GM21515 (cell line): ENCODE data around the gene EVX2.

Experiments
- ATAC-seq: cut with Tn5 transposase; IDR thresholded peaks from one replicate; pipeline ENCODE4 v1.9.1; 2021; ENCODE audit not compliant: unreplicated experiment

Gene EVX2

GRCh38 chr2:176084611-176085119 lies 903 bp upstream of the EVX2 start:
- no peak for ATAC-seq

DNA sequence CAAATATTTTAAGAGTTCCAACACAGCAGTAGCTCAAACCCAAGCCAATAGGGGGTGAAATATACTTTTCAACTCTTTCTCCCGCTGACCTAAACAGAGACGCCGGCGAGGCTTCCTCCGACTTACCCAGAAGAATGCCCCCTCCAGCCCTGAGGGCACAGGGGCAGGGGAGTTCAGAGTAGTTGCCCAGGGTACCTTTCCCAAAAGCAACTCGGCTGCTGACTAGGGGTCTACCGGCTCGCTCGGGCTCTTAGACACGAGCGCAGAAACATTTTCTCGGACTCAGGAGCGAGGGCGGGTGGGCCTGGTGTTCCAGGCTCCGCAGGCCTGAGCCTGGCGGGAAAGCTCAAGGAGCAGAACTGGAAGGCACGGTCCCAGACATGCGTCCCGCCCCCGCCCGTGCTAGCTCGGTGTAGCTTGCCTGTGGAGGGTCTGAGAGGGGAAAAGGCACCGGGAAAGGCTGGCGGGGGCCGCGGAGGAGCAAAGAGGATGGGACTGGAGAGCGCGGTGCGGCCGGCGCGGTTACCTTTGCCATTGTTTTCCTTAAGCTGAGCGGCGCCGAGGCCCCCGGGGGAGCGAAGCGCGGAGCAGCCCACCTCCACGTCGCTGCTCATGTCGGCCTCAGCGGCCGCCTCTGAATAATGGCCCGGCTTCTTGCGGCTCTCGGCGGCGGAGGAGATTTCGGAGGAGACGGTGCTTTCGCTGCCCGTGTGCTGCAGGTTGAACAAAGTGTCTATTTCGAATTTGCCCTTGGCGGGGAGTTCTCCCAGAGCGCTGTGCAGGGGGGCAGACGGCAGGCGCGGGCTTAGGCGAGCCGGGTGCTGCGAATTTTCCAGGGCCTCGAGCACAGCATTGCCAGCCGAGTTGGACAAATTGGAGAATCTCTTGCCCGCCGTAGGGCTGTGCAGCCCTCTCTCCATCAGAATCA lies 674 bp downstream of the EVX2 start:
- ATAC-seq = no peak

GRCh38 chr2:176082525-176082823 lies 1.3 kb downstream of the EVX2 start:
- ATAC-seq = no peak

GRCh38 chr2:176081837-176082524 lies 1.8 kb downstream of the EVX2 start:
- no peak for ATAC-seq

GRCh38 chr2:176081376-176081836 lies 2.4 kb downstream of the EVX2 start:
- no peak for ATAC-seq

GRCh38 chr2:176080540-176081375 lies 3.0 kb downstream of the EVX2 start:
- no peak for ATAC-seq

- no peak for ATAC-seq
These were observed 3.8 kb downstream of the EVX2 start for GRCh38 chr2:176079831-176080539.

- no peak for ATAC-seq
These were observed 4.4 kb downstream of the EVX2 start for GRCh38 chr2:176079285-176079830.

DNA sequence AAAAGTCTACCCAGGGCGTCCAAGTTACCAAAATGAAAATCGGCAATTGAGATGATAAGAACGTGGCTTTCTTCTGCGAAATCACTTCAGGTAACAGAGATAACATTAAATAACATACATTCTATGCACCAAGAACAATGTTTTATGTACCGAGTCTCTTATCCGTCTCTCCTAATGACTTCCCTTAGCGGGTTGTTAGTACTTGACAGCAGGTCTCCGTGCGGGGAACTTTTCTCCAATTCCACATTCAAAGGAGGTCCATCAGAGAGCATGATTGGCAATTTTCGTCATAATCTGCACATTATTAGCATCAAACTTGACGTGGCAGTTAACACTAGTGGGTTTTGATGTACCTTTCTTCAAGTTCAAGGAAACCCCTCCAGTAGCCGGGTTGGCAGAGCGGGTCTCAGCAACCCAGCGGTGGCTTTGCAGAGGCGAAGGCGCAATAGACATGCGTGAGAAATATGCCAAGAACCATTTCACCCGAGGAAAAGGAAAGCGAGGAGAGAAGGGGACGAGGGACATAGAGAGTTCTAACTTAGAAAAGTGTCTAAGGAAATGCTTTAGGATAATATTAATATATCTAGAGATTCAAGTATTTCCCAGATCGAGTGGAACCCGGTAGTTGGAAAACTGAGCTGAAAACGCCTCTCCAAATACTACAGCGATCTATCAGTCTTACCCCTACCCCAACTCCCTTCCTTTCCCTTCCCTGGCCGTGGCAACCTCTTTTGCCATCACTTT lies 5.0 kb downstream of the EVX2 start:
- ATAC-seq = no peak

GRCh38 chr2:176076796-176077195 lies 7.0 kb downstream of the EVX2 start:
- ATAC-seq = no peak

DNA sequence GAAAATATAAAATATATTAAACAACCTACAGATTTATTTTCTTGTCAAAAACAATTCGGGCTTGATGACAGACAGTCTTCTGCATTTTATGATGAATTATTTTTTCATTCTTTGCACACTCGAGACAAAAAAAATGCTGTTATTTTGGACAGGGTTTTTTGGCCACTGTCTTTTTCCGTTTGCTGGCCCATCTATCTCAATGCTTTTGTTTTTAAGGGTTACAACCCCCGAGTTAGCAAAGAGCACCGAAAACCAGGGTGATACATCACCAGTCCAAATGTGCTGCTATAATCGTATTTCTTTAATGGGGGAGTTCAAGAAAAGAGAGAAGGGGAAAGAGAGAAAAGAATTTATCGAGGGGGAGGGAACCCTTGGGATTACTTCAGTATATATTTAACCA lies 7.7 kb downstream of the EVX2 start:
- ATAC-seq = no peak

- no peak for ATAC-seq
These were observed 8.3 kb downstream of the EVX2 start for GRCh38 chr2:176075481-176075880.

- no peak for ATAC-seq
These were observed 8.8 kb downstream of the EVX2 start for GRCh38 chr2:176074919-176075425.

- ATAC-seq = no peak
These were observed 10.5 kb downstream of the EVX2 start for GRCh38 chr2:176072951-176073904.

GRCh38 chr2:176072292-176072669 lies 11.5 kb downstream of the EVX2 start:
- no peak for ATAC-seq

- ATAC-seq = no peak
These were observed 12.2 kb downstream of the EVX2 start for GRCh38 chr2:176071330-176072291.

DNA sequence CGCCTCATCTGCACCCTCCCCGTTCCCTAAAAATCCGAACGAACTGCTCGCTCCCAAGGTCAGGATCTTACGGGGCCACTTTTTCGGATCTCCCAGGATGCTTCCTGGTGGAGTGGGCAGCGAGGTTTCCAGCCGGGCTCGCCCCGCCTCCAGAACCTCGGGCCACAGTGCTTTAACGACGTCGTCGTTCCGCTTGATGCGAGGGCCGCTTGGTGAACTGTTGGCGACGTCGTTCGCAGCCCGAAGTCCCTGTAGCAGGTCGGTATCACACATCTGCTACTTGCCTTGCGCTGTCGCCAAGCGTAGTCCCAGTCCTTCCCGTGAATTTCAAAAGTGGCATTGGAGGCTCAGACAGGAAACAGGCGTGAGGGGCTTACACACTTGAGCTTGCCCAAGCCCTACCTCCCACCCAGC lies 15.3 kb downstream of the EVX2 start:
- ATAC-seq = no peak
